Measurements from ENCODE around the gene LBR. TPM values are rescaled to one million over a fixed set of nuclear protein-coding genes. Genes with fewer than 3 reads are reported as not detected.

The LBR gene
- total RNA-seq, 1 donor from 2014 or later = 8.9 TPM

DNA sequence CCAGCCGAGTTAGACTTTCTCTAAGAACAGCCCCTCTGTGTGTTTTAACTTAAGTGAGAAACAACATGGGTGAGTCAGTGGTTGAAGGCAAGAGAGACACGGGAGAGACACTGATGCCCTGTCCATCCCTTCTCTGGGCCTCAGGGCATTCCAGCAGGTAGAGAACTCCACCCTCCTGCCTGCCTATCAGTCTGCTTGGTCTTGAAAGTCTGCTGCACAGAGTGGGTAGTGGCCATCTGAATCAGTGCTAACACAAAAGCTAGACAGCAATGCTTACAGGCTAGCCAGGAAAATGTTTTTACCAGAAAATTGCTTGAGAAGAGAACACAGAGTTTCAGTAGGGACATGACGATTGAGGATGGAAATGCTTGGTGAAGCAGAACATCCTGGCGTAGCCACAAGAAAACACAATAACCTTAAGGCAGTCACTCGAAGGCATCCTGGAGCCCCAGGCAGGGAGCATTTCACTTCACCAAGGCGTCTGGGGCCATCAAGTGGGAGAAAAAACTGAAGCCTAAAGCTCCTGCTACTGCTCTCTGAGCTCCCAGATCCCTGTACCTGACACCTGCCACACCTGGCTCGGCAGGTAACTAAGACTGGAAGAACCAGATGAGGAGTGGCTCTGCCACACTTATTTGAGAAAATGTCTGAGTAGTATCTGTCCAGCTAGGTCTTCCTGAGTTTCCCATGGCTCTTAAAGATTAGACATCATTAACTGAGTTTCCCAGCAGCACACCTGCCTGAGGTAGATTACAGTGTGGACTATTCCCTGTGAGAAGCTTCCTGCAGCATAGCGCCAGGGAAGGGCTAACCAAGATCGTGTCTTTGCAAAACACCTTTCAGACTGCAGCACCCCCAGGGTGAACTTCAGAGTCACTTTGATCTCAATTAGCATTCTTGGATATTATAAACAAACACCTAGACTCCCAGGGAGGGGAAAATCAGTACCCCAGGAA lies 18.1 kb upstream of the LBR start:
- no peak for DNase-seq
- H3K36me3 ChIP-seq = no peaks in the 10 kb centered on the region
- peaks cover 59% of the 10 kb centered on the region for H3K4me1 ChIP-seq
- TF ChIP-seq, protein P1, sequence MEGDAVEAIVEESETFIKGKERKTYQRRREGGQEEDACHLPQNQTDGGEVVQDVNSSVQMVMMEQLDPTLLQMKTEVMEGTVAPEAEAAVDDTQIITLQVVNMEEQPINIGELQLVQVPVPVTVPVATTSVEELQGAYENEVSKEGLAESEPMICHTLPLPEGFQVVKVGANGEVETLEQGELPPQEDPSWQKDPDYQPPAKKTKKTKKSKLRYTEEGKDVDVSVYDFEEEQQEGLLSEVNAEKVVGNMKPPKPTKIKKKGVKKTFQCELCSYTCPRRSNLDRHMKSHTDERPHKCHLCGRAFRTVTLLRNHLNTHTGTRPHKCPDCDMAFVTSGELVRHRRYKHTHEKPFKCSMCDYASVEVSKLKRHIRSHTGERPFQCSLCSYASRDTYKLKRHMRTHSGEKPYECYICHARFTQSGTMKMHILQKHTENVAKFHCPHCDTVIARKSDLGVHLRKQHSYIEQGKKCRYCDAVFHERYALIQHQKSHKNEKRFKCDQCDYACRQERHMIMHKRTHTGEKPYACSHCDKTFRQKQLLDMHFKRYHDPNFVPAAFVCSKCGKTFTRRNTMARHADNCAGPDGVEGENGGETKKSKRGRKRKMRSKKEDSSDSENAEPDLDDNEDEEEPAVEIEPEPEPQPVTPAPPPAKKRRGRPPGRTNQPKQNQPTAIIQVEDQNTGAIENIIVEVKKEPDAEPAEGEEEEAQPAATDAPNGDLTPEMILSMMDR (IDR thresholded peaks at IDR 0.05; ENCODE audit: borderline replicate concordance) = no peak
- no peaks in the 10 kb centered on the region for H3K9me3 ChIP-seq (replicated peaks)
- intact Hi-C loops (cut with micrococcal nuclease) = no loop called here
- H3K4me3 ChIP-seq = peak overlapping the region; percentile 23
- peak overlapping the region; percentile 89 for H3K27ac ChIP-seq (replicated peaks)
- H3K27me3 ChIP-seq (ENCODE audit: low read depth) = no peaks in the 10 kb centered on the region

DNA sequence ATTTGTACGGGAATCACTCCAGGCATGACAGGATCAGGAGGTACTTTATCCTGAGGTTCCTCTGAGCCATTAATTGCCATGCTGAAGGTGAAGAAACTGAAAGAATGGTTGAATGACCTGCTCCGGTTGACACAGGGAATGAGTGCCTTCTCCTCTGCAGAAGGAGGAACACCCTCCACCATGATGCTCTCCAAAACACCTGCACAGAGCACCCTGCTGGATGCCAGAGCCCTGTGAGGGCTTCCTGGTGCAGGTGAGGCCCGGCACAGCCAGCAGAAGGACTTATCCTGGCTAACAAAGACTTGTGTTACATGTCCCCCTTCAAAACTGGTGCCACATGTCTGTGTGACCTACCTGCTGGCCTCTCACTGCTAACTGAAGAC lies 14.3 kb upstream of the LBR start:
- H3K4me1 ChIP-seq = peaks cover 43% of the 10 kb centered on the region
- H3K36me3 ChIP-seq = no peaks in the 10 kb centered on the region
- H3K4me3 ChIP-seq = no peak overlapping the region
- intact Hi-C loops (cut with micrococcal nuclease) = no loop called here
- H3K9me3 ChIP-seq (replicated peaks) = no peaks in the 10 kb centered on the region
- DNase-seq = no peak
- no peaks in the 10 kb centered on the region for H3K27me3 ChIP-seq (ENCODE audit: low read depth)
- TF ChIP-seq, protein P1 (IDR thresholded peaks at IDR 0.05; ENCODE audit: borderline replicate concordance) = no peak
- peak overlapping the region; percentile 15 for H3K27ac ChIP-seq (replicated peaks)

DNA sequence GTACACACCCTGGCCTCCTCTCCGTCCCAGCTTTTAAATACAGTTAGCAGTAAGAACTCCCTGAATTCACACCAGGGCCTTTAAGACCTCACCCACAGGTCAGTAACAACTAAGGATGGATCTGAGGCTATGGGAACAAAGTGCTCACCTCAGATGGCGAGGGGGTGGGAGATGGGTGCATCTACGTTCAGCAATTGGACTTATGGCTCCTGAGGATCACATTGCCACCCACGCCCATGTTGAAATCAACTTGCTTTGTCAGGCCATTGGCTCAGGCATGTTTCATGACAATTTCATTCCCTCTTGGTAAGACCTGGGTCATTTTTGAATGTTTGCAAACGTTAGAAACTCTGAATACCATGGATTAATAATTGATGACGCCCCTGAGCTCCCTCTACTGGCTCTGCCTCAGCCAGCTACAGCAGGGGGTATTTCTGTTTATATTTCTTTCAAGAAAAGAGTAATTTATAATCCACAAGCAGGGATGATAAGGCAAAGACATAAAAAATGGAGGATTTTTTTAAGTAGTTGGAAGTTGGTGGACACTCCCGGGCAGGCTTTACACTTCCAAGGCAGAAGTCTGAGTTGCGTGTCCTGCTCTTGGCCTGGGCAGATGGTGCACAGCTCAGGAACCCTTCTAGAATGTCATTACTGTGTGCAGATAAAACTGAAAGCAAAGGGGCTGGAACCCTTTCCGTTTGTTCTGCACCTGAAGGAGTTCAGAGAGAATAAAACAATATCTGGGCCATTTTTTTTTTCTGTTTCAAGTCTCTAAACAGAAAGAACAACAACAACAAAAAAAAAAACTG lies 13.7 kb upstream of the LBR start:
- intact Hi-C loops (cut with micrococcal nuclease) = no loop called here
- TF ChIP-seq, protein P1 (IDR thresholded peaks at IDR 0.05; ENCODE audit: borderline replicate concordance) = no peak
- H3K27ac ChIP-seq (replicated peaks) = peak overlapping the region; percentile 15

DNA sequence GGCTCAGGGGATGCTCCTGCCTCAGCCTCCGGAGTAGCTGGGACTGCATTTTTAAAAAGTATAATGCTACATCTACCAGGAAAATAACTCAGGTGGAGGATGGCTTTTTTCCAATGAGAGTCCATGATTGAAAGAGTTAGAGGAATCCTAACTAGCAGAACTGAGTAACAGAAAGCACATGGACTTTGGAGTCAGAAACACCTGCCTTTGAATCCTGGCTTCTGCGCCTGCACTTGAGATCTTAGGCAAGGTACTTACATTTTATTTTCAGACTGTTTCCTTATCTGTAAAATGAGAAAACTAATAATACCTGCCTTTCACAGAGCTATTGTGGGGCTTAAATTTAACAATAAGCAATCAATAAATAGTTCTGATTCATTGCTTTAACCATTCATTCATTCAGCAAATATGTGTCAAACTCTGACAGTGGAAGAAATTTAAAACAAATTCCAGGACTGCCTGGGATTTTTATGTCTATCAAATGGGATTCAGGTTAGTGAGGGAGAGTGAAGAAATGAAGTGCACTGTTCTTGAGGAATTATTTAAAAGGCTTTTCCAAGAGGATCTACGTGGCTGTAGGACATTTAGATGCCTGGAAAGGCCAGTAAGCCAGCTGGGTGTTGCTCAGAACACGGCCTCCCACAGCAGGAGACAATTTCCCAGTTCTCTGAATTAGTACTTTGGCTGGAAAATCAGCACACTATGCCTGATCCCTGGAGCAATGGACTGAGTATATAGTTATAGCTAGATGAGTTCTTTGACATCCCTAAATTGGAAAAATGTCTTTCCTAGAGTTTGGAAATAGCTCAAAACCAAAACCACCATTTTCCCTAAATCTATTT lies 12.8 kb upstream of the LBR start:
- Histone ChIP-seq H3K27ac (replicated peaks) (no peak overlapping the region), H3K9me3 (replicated peaks) (no peaks in the 10 kb centered on the region), H3K4me1 (peaks cover 34% of the 10 kb centered on the region), H3K4me3 (no peak overlapping the region), H3K27me3 (ENCODE audit: low read depth) (no peaks in the 10 kb centered on the region), H3K36me3 (no peaks in the 10 kb centered on the region)
- intact Hi-C loops (cut with micrococcal nuclease) = no loop called here
- TF ChIP-seq, protein P1 (IDR thresholded peaks at IDR 0.05; ENCODE audit: borderline replicate concordance) = no peak
- no peak for DNase-seq

More for the DNA sequence above, 13.7 kb upstream of the LBR start:
- Histone ChIP-seq H3K9me3 (replicated peaks) (no peaks in the 10 kb centered on the region), H3K4me3 (no peak overlapping the region), H3K4me1 (peaks cover 37% of the 10 kb centered on the region), H3K27me3 (ENCODE audit: low read depth) (no peaks in the 10 kb centered on the region), H3K36me3 (no peaks in the 10 kb centered on the region)
- DNase-seq = no peak

Measured in left ventricle myocardium inferior (tissue), 1 donor.